ENCODE measurements around the gene FANCM. TPM values are rescaled to one million over a fixed set of nuclear protein-coding genes. Genes with fewer than 3 reads are reported as not detected.

FANCM gene
- total RNA-seq, 1 experiment from 2014 or later: 6.6 TPM

GRCh38 chr14:45095143-45095542 lies 40.6 kb upstream of the FANCM start:
- POLR2A ChIA-PET: no interaction called here
- in situ Hi-C loops (cut with HindIII; ENCODE audit: low pct_unique_long_range_greater_than_20kb, low sequenced_read_pairs) (no loop called here), intact Hi-C loops (cut with micrococcal nuclease; ENCODE audit: unreplicated experiment) (no loop called here)
- CTCF ChIA-PET: no interaction called here
- Histone ChIP-seq H3K4me3 (ENCODE audit: low read depth in 2 of 2, low read length in 2 of 2) (no peak overlapping the region), H3K9me3 (ENCODE audit: control insufficient read depth, insufficient read depth, low read depth, low read length) (no peaks in the 10 kb centered on the region), H3K4me1 (ENCODE audit: control insufficient read depth, insufficient read depth, low read length) (no peaks in the 10 kb centered on the region), H3K36me3 (ENCODE audit: control insufficient read depth, insufficient read depth, low read length) (peaks cover 21% of the 10 kb centered on the region), H3K27me3 (ENCODE audit: control insufficient read depth, insufficient read depth, low read length) (no peaks in the 10 kb centered on the region), H3K27ac (ENCODE audit: low read length) (no peak overlapping the region)
- ATAC-seq (no peak), DNase-seq (ENCODE audit: low read depth, low spot score) (no peak)
- BruUV-seq (replicated peaks): no TSS peak
- TF ChIP-seq POLR2AphosphoS5 (IDR thresholded peaks at IDR 0.05; ENCODE audit: low read depth, low read length): no peak
- no peak for TF ChIP-seq TCF7L2 (IDR thresholded peaks at IDR 0.05; ENCODE audit: low read depth, low read length)
- no peak for TF ChIP-seq SIN3A (IDR thresholded peaks at IDR 0.05; ENCODE audit: borderline replicate concordance, insufficient read depth, low read depth, low read length)
- TF ChIP-seq, protein P1, sequence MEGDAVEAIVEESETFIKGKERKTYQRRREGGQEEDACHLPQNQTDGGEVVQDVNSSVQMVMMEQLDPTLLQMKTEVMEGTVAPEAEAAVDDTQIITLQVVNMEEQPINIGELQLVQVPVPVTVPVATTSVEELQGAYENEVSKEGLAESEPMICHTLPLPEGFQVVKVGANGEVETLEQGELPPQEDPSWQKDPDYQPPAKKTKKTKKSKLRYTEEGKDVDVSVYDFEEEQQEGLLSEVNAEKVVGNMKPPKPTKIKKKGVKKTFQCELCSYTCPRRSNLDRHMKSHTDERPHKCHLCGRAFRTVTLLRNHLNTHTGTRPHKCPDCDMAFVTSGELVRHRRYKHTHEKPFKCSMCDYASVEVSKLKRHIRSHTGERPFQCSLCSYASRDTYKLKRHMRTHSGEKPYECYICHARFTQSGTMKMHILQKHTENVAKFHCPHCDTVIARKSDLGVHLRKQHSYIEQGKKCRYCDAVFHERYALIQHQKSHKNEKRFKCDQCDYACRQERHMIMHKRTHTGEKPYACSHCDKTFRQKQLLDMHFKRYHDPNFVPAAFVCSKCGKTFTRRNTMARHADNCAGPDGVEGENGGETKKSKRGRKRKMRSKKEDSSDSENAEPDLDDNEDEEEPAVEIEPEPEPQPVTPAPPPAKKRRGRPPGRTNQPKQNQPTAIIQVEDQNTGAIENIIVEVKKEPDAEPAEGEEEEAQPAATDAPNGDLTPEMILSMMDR (IDR thresholded peaks at IDR 0.05): no peak
- no peak for TF ChIP-seq REST (IDR thresholded peaks at IDR 0.05; ENCODE audit: insufficient read depth in 1 of 2, low read depth in 2 of 2, low read length in 1 of 2)

DNA sequence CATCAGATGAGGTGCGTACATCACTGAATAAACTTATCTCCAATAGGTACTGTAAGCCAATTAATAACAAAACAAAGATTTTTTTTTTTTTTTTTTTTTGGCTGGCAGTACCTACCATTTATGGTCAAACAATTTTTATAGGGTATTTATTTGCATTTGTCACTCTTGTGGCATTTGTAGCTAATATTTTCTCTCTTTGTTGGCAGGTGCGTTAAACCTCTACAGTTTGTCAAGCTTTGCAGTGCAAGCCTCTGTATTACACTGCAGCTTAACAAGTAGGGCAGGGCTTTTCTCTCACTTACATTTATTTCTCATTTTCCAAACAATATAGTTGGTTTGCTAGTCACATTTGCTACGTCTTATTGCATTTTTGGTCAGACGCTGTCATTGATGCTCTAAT lies 39.5 kb upstream of the FANCM start:
- ChIA-PET CTCF (no interaction called here), POLR2A (no interaction called here)
- Histone ChIP-seq H3K4me1 (ENCODE audit: control insufficient read depth, insufficient read depth, low read length) (no peaks in the 10 kb centered on the region), H3K27ac (ENCODE audit: low read length) (no peak overlapping the region), H3K4me3 (ENCODE audit: low read depth in 2 of 2, low read length in 2 of 2) (no peak overlapping the region), H3K36me3 (ENCODE audit: control insufficient read depth, insufficient read depth, low read length) (peaks cover 23% of the 10 kb centered on the region), H3K9me3 (ENCODE audit: control insufficient read depth, insufficient read depth, low read depth, low read length) (no peaks in the 10 kb centered on the region), H3K27me3 (ENCODE audit: control insufficient read depth, insufficient read depth, low read length) (no peaks in the 10 kb centered on the region)
- intact Hi-C loops (cut with micrococcal nuclease; ENCODE audit: unreplicated experiment): no loop called here
- ATAC-seq: no peak
- no peak for TF ChIP-seq POLR2AphosphoS5 (IDR thresholded peaks at IDR 0.05; ENCODE audit: low read depth, low read length)
- TF ChIP-seq, protein P1 (IDR thresholded peaks at IDR 0.05): no peak
- DNase-seq (ENCODE audit: low read depth, low spot score): no peak
- in situ Hi-C loops (cut with HindIII; ENCODE audit: low pct_unique_long_range_greater_than_20kb, low sequenced_read_pairs): no loop called here
- TSS peak; percentile 6 for BruUV-seq (replicated peaks)

DNA sequence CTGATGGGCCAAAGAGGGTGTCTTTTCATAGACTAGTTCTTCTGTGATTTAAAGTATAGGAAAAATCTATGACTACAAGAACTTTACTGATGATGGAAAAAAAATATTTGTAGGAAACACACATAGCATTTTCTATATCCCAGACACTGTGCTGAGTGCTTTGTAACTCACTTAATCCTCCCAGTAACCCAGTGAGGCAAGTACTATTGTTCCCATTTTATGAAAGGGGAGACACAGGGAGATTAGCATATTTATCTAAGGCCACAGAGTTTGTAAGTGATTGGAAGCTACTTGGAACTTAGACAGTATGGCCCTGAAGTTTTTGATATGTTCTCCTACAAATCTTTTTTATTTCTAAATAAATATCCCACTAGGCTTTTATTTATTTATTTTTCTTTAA lies 31.9 kb upstream of the FANCM start:
- intact Hi-C loops (cut with micrococcal nuclease; ENCODE audit: unreplicated experiment) (no loop called here), in situ Hi-C loops (cut with HindIII; ENCODE audit: low pct_unique_long_range_greater_than_20kb, low sequenced_read_pairs) (no loop called here)
- ATAC-seq (no peak), DNase-seq (ENCODE audit: low read depth, low spot score) (no peak)
- POLR2A ChIA-PET: no interaction called here
- no peak overlapping the region for H3K4me3 ChIP-seq (ENCODE audit: low read depth in 2 of 2, low read length in 2 of 2)
- BruUV-seq (replicated peaks): no TSS peak
- H3K9me3 ChIP-seq (ENCODE audit: control insufficient read depth, insufficient read depth, low read depth, low read length): no peaks in the 10 kb centered on the region
- peaks cover 27% of the 10 kb centered on the region; the same call in 1 of the 2 replicates for H3K36me3 ChIP-seq (ENCODE audit: control insufficient read depth, insufficient read depth, low read length)
- no peak overlapping the region for H3K27ac ChIP-seq (ENCODE audit: low read length)
- no peaks in the 10 kb centered on the region for H3K27me3 ChIP-seq (ENCODE audit: control insufficient read depth, insufficient read depth, low read length)
- CTCF ChIA-PET: no interaction called here
- H3K4me1 ChIP-seq (ENCODE audit: control insufficient read depth, insufficient read depth, low read length): no peaks in the 10 kb centered on the region
- TF ChIP-seq REST (IDR thresholded peaks at IDR 0.05; ENCODE audit: insufficient read depth in 1 of 2, low read depth in 2 of 2, low read length in 1 of 2): no peak
- TF ChIP-seq POLR2AphosphoS5 (IDR thresholded peaks at IDR 0.05; ENCODE audit: low read depth, low read length): no peak
- no peak for TF ChIP-seq SIN3A (IDR thresholded peaks at IDR 0.05; ENCODE audit: borderline replicate concordance, insufficient read depth, low read depth, low read length)
- TF ChIP-seq, protein P1 (IDR thresholded peaks at IDR 0.05): no peak
- no peak for TF ChIP-seq TCF7L2 (IDR thresholded peaks at IDR 0.05; ENCODE audit: low read depth, low read length)

Data from Panc1 (cell line).